ENCODE results near the gene TP53TG5.
A peak's percentile ranks its signal among the peaks of the same experiment; 100 is the strongest.

Gene TP53TG5

GRCh38 chr20:45378191-45378590 is at the start of gene TP53TG5:
TP53TG5 (minus strand) TSS chr20:45378325; CDS start chr20:45378236, 89 bp downstream.
- no peak within 1 kb of the TSS for H3K27ac Mint-ChIP-seq
- no peaks in the 10 kb centered on the region for H3K27me3 Mint-ChIP-seq
- no peaks in the 10 kb centered on the region for H3K9me3 Mint-ChIP-seq
- no peak within 1 kb of the TSS for H3K4me3 Mint-ChIP-seq
- H3K4me1 Mint-ChIP-seq, result peaks cover 24% of the 10 kb centered on the region
- peaks cover 4% of the 10 kb centered on the region for H3K36me3 Mint-ChIP-seq

GRCh38 chr20:45427236-45428149 is 49.4 kb upstream of the TP53TG5 start:
- Mint-ChIP-seq H3K4me1 (peaks cover 5% of the 10 kb centered on the region), H3K4me3 (no peak overlapping the region), H3K27ac (no peak overlapping the region), H3K9me3 (no peaks in the 10 kb centered on the region), H3K36me3 (peaks cover 5% of the 10 kb centered on the region), H3K27me3 (no peaks in the 10 kb centered on the region)

DNA sequence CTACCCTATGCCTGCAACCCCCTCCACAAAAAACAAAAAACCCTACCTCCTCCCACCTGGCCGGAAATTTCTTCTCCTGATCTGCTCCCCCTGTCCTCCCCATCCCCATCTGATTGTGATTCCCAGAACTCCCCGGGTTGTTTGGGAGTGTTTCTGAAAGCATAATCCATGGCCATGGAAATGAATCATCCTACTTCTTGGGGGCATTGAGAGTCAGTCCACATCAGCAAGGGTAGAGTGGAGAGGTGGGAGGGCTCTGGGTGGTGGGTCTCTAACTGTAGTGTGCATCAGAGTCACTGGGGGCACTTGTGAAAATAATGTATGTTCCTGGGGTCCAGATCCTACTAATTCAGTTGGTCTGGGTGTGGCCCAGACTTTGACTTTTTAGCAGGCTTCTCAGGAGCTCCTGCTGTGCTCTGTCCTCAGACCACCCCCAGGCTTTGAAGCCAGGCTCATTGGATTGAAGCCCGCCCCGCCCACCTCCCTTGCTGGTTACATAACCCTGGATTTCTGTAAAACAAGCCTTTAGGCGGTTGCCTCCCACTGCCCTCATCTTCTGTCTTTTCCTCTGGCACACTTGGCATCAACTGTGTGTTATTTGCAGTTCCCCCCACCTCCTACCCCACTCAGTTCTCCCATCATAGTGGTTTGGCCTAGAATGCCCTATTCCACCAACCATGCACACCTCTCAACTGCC is 48.3 kb upstream of the TP53TG5 start:
- Mint-ChIP-seq H3K36me3 (peaks cover 5% of the 10 kb centered on the region), H3K27ac (no peak overlapping the region), H3K27me3 (no peaks in the 10 kb centered on the region), H3K4me1 (no peaks in the 10 kb centered on the region), H3K4me3 (no peak overlapping the region), H3K9me3 (no peaks in the 10 kb centered on the region)

- peaks cover under 1% of the 10 kb centered on the region for H3K4me1 Mint-ChIP-seq
- H3K4me3 Mint-ChIP-seq, result no peak overlapping the region
- H3K27me3 Mint-ChIP-seq, result no peaks in the 10 kb centered on the region
- H3K36me3 Mint-ChIP-seq, result peaks cover 5% of the 10 kb centered on the region
- no peaks in the 10 kb centered on the region for H3K9me3 Mint-ChIP-seq
- peak overlapping the region; percentile 17 for H3K27ac Mint-ChIP-seq
Observed at GRCh38 chr20:45425561-45425960, 47.4 kb upstream of the TP53TG5 start.

GRCh38 chr20:45423700-45424099 is 45.6 kb upstream of the TP53TG5 start:
- Mint-ChIP-seq H3K4me1 (peaks cover 13% of the 10 kb centered on the region), H3K36me3 (peaks cover 7% of the 10 kb centered on the region), H3K27me3 (no peaks in the 10 kb centered on the region), H3K4me3 (no peak overlapping the region), H3K27ac (no peak overlapping the region), H3K9me3 (no peaks in the 10 kb centered on the region)

DNA sequence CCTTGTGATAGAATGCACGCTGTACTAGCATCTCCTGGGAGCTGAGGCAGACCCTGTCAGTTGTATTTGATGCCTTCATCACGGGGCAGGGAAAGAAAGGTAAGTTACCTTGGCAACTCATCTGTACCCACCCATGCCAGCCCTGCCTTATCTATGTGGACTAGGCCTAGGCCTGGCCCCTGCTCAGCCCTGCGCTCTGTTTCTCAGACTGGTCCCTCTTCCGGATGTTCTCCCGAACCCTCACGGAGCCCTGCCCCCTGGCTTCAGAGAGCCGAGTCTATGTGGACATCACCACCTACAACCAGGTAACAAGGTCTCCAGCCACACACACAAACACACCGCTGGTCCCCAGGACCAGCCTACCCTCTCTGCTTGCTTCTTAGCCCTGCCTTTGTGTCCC is 42.0 kb upstream of the TP53TG5 start:
- H3K27ac Mint-ChIP-seq, result no peak overlapping the region
- no peaks in the 10 kb centered on the region for H3K9me3 Mint-ChIP-seq
- H3K27me3 Mint-ChIP-seq, result no peaks in the 10 kb centered on the region
- H3K36me3 Mint-ChIP-seq, result peaks cover 8% of the 10 kb centered on the region
- H3K4me3 Mint-ChIP-seq, result no peak overlapping the region
- peaks cover 43% of the 10 kb centered on the region for H3K4me1 Mint-ChIP-seq

- Mint-ChIP-seq H3K4me3 (no peak overlapping the region), H3K27me3 (no peaks in the 10 kb centered on the region), H3K36me3 (peaks cover 7% of the 10 kb centered on the region), H3K4me1 (peaks cover 50% of the 10 kb centered on the region), H3K27ac (peak overlapping the region; percentile 51), H3K9me3 (no peaks in the 10 kb centered on the region)
Observed at GRCh38 chr20:45419188-45420091, 41.3 kb upstream of the TP53TG5 start.

- Mint-ChIP-seq H3K4me3 (peak overlapping the region; percentile 95), H3K9me3 (no peaks in the 10 kb centered on the region), H3K4me1 (peaks cover 55% of the 10 kb centered on the region), H3K27ac (peak overlapping the region; percentile 30), H3K27me3 (no peaks in the 10 kb centered on the region), H3K36me3 (peaks cover 7% of the 10 kb centered on the region)
Observed at GRCh38 chr20:45416917-45417316, 38.8 kb upstream of the TP53TG5 start.

DNA sequence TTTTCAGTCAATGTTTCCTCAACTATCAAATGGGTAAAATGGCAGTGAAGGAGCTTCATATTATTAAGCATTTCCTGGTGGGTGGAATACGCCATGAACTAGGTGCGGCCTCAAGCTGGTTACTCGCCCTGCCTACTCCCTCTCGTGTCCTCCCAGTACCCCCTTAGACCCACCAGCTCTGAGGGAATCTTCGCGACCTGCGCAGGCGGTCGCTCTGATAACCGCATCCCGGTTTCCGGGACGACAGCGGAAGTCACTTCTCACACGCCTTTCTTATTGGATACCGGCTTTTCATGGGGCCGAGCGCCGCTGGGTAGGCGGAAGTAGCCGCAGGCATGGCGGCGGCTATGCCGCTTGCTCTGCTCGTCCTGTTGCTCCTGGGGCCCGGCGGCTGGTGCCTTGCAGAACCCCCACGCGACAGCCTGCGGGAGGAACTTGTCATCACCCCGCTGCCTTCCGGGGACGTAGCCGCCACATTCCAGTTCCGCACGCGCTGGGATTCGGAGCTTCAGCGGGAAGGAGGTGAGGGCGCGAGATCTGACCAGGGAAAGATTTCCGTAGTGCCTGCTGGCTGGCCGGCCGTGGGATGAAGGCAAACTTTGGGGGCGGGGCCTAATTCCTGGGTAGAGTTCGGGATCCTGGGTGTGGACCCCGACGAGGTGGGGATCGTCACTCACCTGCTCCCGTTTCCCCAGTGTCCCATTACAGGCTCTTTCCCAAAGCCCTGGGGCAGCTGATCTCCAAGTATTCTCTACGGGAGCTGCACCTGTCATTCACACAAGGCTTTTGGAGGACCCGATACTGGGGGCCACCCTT is 37.9 kb upstream of the TP53TG5 start, which contains the start of gene PIGT:
Gene PIGT, plus strand, starts transcription at position 320 of the 816 bp plus-strand sequence. Its CDS starts 16 bp downstream, at position 336.
- Mint-ChIP-seq H3K36me3 (peaks cover 7% of the 10 kb centered on the region), H3K4me1 (peaks cover 55% of the 10 kb centered on the region), H3K27me3 (no peaks in the 10 kb centered on the region), H3K4me3 (peak within 1 kb of the TSS; percentile 95), H3K27ac (peak within 1 kb of the TSS; percentile 97), H3K9me3 (no peaks in the 10 kb centered on the region)

DNA sequence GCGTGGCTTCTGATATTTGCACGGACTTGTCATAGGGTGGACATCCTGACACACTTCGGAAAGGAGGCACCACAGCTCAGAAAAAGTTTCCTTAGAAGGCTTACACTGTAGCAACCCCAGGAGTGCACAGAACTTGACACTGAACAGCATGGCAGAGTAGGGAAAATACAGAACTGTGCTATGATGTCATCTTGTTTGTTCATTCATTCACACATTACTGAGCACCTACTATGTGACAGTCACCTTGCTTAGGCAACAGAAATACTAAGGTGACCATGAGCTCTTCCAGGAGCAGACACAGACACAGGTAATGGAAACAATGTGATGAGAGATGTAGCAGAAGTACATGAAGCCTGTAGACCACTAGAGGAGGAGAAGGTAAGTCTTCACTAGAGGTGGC is 35.4 kb upstream of the TP53TG5 start:
- Mint-ChIP-seq H3K4me3 (no peak overlapping the region), H3K36me3 (peaks cover 11% of the 10 kb centered on the region), H3K4me1 (peaks cover 44% of the 10 kb centered on the region), H3K9me3 (no peaks in the 10 kb centered on the region), H3K27ac (no peak overlapping the region), H3K27me3 (no peaks in the 10 kb centered on the region)

DNA sequence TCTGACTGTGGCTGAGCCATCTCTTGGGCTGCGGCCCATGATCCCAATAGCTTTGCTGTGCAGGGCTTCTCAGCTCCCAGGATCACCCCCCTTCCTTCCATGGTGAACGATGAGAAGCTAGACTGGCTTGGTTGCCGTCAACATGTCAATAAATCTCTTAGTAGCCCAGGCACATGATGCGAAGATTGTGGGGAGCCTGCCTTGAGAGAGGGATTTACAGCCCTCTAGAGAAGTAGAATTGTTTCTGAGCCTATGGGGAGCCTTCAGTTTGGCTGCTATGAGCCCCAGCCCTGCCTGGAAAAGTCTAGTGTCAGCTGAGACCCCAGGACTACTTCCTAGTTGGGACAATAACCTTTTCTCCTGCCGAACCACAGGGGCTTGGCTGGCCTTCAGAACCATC is 34.5 kb upstream of the TP53TG5 start:
- H3K27me3 Mint-ChIP-seq, result no peaks in the 10 kb centered on the region
- H3K36me3 Mint-ChIP-seq, result peaks cover 7% of the 10 kb centered on the region
- no peak overlapping the region for H3K4me3 Mint-ChIP-seq
- no peak overlapping the region for H3K27ac Mint-ChIP-seq
- H3K4me1 Mint-ChIP-seq, result peaks cover 44% of the 10 kb centered on the region
- H3K9me3 Mint-ChIP-seq, result no peaks in the 10 kb centered on the region

DNA sequence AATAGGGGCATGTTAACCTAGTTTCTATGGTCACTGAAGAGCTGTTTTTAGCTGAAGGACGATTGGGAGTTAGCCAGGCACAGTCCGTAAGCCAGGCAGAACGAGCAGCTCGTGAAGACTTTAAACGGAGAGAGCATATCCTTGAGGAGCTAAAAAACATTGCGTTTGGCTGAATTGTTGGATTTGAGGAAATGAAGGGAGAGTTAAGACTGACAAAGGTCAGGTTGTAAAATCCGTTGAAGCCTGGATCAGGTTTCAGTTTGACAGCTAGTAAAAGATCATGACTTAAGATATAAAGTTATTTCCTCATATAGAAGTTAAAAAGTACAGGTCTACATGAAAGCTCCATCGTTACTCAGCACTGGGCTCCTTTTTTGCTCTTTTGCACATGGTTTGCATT is 32.8 kb upstream of the TP53TG5 start:
- Mint-ChIP-seq H3K4me1 (peaks cover 39% of the 10 kb centered on the region), H3K27me3 (no peaks in the 10 kb centered on the region)

GRCh38 chr20:45409521-45410272 is 31.6 kb upstream of the TP53TG5 start:
- Mint-ChIP-seq H3K9me3 (no peaks in the 10 kb centered on the region), H3K27ac (no peak overlapping the region), H3K4me3 (no peak overlapping the region), H3K36me3 (peaks cover 7% of the 10 kb centered on the region), H3K27me3 (no peaks in the 10 kb centered on the region), H3K4me1 (peaks cover 35% of the 10 kb centered on the region)

More for the DNA sequence above, 32.8 kb upstream of the TP53TG5 start:
- H3K9me3 Mint-ChIP-seq, result no peaks in the 10 kb centered on the region
- H3K27ac Mint-ChIP-seq, result no peak overlapping the region
- no peak overlapping the region for H3K4me3 Mint-ChIP-seq
- peaks cover 7% of the 10 kb centered on the region for H3K36me3 Mint-ChIP-seq

DNA sequence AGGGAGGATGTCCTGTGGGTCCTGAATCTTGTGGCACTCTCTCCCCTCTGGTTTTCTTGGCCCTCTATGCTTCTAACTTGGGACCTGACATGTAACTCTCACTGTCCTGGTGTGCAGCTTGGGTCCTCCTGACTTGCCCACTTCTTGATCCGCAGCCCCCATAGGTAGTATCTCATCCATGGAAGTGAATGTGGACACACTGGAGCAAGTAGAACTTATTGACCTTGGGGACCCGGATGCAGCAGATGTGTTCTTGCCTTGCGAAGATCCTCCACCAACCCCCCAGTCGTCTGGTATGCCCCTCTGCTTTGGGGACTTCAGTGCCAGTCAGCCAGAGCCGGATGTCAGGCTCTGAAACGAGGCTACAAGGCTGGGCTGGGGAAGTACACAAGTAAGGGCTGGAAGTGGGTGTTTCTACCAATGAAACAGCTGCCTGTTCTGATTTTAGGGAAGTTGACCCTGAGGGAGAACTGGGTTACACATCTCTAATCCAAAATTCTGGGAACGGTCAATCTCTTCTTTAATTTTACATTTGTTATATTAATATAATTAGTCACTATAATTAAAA is 30.6 kb upstream of the TP53TG5 start:
- Mint-ChIP-seq H3K27me3 (no peaks in the 10 kb centered on the region), H3K27ac (no peak overlapping the region), H3K4me1 (peaks cover 29% of the 10 kb centered on the region), H3K9me3 (no peaks in the 10 kb centered on the region), H3K4me3 (no peak overlapping the region), H3K36me3 (peaks cover 7% of the 10 kb centered on the region)

All from activated naive CD4-positive, alpha-beta T cell treated with anti-CD3 and anti-CD28 coated beads, Interleukin-2, amount 50 U/mL, for 24 hours (primary cell).